Measurements from ENCODE around the gene BRINP1.

DNA sequence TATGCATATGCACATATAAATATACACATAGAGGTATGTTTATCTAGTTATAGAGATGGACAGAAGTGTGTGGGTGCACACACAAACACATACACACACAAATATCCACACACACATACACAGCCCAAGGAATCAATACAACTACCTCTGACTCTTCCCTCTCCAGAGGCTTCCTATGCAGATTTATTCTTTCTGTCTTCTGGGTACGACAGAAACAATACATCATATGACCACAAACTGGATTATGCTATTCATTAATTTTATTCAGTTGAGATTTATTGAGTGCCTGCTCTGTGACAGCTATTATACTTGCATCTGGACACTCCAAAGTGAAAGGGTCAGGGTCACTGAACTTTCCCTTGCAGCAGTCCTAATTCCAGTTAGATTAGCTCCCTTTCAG is 155.8 kb downstream of the BRINP1 start:
- TF ChIP-seq, protein P1, sequence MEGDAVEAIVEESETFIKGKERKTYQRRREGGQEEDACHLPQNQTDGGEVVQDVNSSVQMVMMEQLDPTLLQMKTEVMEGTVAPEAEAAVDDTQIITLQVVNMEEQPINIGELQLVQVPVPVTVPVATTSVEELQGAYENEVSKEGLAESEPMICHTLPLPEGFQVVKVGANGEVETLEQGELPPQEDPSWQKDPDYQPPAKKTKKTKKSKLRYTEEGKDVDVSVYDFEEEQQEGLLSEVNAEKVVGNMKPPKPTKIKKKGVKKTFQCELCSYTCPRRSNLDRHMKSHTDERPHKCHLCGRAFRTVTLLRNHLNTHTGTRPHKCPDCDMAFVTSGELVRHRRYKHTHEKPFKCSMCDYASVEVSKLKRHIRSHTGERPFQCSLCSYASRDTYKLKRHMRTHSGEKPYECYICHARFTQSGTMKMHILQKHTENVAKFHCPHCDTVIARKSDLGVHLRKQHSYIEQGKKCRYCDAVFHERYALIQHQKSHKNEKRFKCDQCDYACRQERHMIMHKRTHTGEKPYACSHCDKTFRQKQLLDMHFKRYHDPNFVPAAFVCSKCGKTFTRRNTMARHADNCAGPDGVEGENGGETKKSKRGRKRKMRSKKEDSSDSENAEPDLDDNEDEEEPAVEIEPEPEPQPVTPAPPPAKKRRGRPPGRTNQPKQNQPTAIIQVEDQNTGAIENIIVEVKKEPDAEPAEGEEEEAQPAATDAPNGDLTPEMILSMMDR (conservative IDR thresholded peaks at IDR 0.05 in 1 of 2, IDR thresholded peaks at IDR 0.05 in 1 of 2; ENCODE audit: low read depth in 1 of 2, low read length in 2 of 2), result no peak
- no peak for TF ChIP-seq EZH2 (IDR thresholded peaks at IDR 0.05; ENCODE audit: low read length, missing control alignments)

All from fibroblast of lung (primary cell).